Measurements from ENCODE around the gene PSTPIP1.

DNA sequence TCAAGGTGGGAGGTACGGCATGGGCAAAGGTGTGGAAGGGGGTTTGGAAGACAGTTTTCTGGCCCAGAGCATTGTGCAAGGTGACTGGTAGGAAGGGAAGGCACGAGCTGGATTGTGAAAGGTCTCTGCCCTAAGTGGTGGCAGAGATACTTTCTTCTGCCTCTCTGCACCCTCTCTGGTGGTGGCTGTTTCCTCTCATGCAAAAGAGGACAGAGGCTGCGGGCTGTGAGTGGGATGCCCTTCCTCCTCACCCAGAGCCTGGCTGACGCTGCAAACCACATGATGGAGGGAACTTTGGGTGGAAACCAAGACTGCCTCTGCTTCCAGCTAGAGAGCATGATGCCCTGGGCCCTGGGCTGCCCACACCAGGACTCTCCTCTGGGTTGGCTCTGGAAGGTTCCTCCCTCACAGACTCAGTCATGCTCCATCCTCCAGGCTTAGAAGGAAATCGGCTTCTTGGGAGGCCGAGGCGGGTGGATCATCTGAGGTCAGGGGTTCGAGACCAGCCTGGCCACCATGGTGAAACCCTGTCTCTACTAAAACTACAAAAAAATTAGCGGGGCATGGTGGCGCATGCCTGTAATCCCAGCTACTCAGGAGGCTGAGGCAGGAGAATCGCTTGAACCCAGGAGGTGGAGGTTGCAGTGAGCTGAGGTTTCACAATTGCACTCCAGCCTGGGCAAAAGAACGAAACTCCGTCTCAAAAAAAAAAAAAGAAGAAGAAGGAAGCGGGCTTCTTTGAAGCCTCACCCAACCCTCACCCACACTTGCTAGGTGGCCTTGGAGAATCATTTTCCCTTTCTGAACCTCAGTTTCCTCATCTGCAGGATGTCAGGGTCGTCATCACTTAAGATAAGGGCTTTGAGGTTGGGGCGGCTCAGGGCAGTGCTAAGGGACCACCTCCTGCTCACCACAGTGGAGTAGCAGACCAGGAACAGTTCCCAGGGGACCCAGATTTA is 8.3 kb downstream of the PSTPIP1 start:
- TF ChIP-seq CTCF (IDR thresholded peaks at IDR 0.05 in 2 of 3, conservative IDR thresholded peaks at IDR 0.05 in 1 of 3; ENCODE audit: insufficient read depth in 2 of 3, low read depth in 1 of 3, low read length in 3 of 3) (no peak), ZNF696 (CRISPR knock-in tag; conservative IDR thresholded peaks at IDR 0.05) (no peak), ZNF263 (CRISPR knock-in tag; IDR thresholded peaks at IDR 0.05; ENCODE audit: borderline replicate concordance) (no peak), TAF7 (tag; IDR thresholded peaks at IDR 0.05) (no peak), PYGO2 (tag; IDR thresholded peaks at IDR 0.05) (no peak), BRCA1 (IDR thresholded peaks at IDR 0.05) (no peak), BRCA1 (CRISPR knock-in tag; IDR thresholded peaks at IDR 0.05) (no peak), HNRNPLL (IDR thresholded peaks at IDR 0.05; ENCODE audit: low read depth, low read length, poor library complexity, severe bottlenecking) (no peak)
- TF ChIP-seq, protein P1, sequence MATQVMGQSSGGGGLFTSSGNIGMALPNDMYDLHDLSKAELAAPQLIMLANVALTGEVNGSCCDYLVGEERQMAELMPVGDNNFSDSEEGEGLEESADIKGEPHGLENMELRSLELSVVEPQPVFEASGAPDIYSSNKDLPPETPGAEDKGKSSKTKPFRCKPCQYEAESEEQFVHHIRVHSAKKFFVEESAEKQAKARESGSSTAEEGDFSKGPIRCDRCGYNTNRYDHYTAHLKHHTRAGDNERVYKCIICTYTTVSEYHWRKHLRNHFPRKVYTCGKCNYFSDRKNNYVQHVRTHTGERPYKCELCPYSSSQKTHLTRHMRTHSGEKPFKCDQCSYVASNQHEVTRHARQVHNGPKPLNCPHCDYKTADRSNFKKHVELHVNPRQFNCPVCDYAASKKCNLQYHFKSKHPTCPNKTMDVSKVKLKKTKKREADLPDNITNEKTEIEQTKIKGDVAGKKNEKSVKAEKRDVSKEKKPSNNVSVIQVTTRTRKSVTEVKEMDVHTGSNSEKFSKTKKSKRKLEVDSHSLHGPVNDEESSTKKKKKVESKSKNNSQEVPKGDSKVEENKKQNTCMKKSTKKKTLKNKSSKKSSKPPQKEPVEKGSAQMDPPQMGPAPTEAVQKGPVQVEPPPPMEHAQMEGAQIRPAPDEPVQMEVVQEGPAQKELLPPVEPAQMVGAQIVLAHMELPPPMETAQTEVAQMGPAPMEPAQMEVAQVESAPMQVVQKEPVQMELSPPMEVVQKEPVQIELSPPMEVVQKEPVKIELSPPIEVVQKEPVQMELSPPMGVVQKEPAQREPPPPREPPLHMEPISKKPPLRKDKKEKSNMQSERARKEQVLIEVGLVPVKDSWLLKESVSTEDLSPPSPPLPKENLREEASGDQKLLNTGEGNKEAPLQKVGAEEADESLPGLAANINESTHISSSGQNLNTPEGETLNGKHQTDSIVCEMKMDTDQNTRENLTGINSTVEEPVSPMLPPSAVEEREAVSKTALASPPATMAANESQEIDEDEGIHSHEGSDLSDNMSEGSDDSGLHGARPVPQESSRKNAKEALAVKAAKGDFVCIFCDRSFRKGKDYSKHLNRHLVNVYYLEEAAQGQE (IDR thresholded peaks at IDR 0.05; ENCODE audit: borderline replicate concordance), result no peak
- TF ChIP-seq, protein P1 (CRISPR knock-in tag; IDR thresholded peaks at IDR 0.05; ENCODE audit: low read depth), result no peak

All from K562 (cell line).